H1 (cell line): ENCODE data around the gene CDK4. TPM values are rescaled to one million over a fixed set of nuclear protein-coding genes. Genes with fewer than 3 reads are reported as not detected.

ENCODE experiments used
- JUN ChIP-seq: IDR thresholded peaks from 2 replicates; pipeline ENCODE4 v1.6.1; 2011; ENCODE audit warnings: low read depth, mild to moderate bottlenecking, improper control_type of control experiment, low read length
- RBBP5 ChIP-seq: IDR thresholded peaks from 2 replicates; pipeline ENCODE4 v1.7.1; 2012; ENCODE audit warnings: low read depth, mild to moderate bottlenecking, inconsistent platforms, low read length, moderate library complexity, borderline replicate concordance
- ZNF274 ChIP-seq: IDR thresholded peaks from 2 replicates; pipeline ENCODE4 v1.7.0; 2012; ENCODE audit warnings: low read length, borderline replicate concordance; ENCODE audit errors: extremely low read depth
- polyA plus RNA-seq, 7 experiments: library from polyadenylated mRNA; depleted of rRNA in 3 of 7; stranded (reverse) in 5 of 7; unstranded in 2 of 7; fragments of >200 nt in 5 of 7; fragments of 200-250 nt in 2 of 7; gene quantifications; 1 replicate in 5 of 7; 2 replicates in 1 of 7; 4 replicates in 1 of 7; pipeline versions ENCODE4 v1.2.1 to v1.2.3, GENCODE V29; 2011 to 2013; ENCODE audit warnings: missing spikeins in 2 of 7, mixed read lengths in 2 of 7
- total RNA-seq: library from RNA; stranded (reverse); fragmentation: NEBNext Ultra II Directional; extraction: Animal tissue kit (Norgen Biotek cat#: 25700); gene quantifications from 2 replicates; pipeline ENCODE4 v1.2.1, GENCODE V29; 2021

The CDK4 gene
- total and polyA plus RNA-seq, 2 of the 8 experiments (the other 6 are each of a cell fraction or from before 2014, with no cell fraction given), result 174 to 368 TPM

DNA sequence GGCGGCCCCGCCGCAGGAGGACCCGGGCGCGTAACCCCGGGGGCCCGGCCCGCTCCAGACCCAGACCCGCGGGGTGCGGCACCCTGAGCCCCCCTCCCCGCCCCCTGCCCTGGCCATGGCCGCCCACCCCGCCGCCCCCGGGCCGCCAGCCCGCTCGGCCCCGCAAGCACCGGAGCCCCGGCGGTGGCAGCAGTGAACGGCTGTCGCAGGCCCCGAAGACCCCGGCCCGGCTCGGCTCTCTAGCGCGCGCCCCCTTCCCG lies 3.0 kb upstream of the CDK4 start (continued):
- TF ChIP-seq ZNF274 (no peak), JUN (no peak), RBBP5 (no peak)
